Smooth muscle cell (in vitro differentiated cells): ENCODE results near the gene PLEKHA1. TPM values are rescaled to one million over a fixed set of nuclear protein-coding genes. Genes with fewer than 3 reads are reported as not detected.

Source experiments
- DNase-seq: peaks from one replicate; lab custom pipeline; 2025; ENCODE audit not compliant: unreplicated experiment; lab: John Stamatoyannopoulos, UW
- H2AFZ ChIP-seq: fragments of 200-600 bp; sonication (generic); 2 replicates; pipeline ENCODE4 v1.6.0; 2016; ENCODE audit warnings: antibody characterized with exemption, low read depth, mild to moderate bottlenecking
- H3F3A ChIP-seq: fragments of 200-600 bp; sonication (generic); 2 replicates; pipeline ENCODE4 v1.6.0; 2017; ENCODE audit warnings: antibody characterized with exemption, low read depth
- H3K27ac ChIP-seq: fragments of 200-600 bp; sonication (generic); 2 replicates; pipeline ENCODE4 v1.5.1; 2016; ENCODE audit warnings: low read depth, mild to moderate bottlenecking
- H3K27me3 ChIP-seq: fragments of 200-600 bp; sonication (generic); 2 replicates; pipeline ENCODE4 v1.6.1; 2016; ENCODE audit warnings: low read depth, mild to moderate bottlenecking
- H3K36me3 ChIP-seq: fragments of 200-600 bp; sonication (generic); 2 replicates; pipeline ENCODE4 v1.5.1; 2016; ENCODE audit warnings: low read depth
- H3K4me1 ChIP-seq: fragments of 200-600 bp; sonication (generic); 2 replicates; pipeline ENCODE4 v1.5.1; 2016; ENCODE audit warnings: low read depth
- H3K4me2 ChIP-seq: fragments of 200-600 bp; sonication (generic); 2 replicates; pipeline ENCODE4 v1.6.0; 2016; ENCODE audit warnings: mild to moderate bottlenecking
- H3K4me3 ChIP-seq: fragments of 200-600 bp; sonication (generic); 2 replicates; pipeline ENCODE4 v1.5.1; 2016; ENCODE audit warnings: mild to moderate bottlenecking
- H3K79me2 ChIP-seq: fragments of 200-600 bp; sonication (generic); 2 replicates; pipeline ENCODE4 v1.6.0; 2016; ENCODE audit warnings: low read depth, mild to moderate bottlenecking
- H3K9ac ChIP-seq: fragments of 200-600 bp; sonication (generic); 2 replicates; pipeline ENCODE4 v1.6.0; 2016; ENCODE audit warnings: low read depth
- H3K9me3 ChIP-seq: fragments of 200-600 bp; sonication (generic); replicated peaks from 2 replicates; pipeline ENCODE4 v1.5.1; 2016; ENCODE audit warnings: low read depth
- H4K20me1 ChIP-seq: fragments of 200-600 bp; sonication (generic); 2 replicates; pipeline ENCODE4 v1.6.0; 2016; ENCODE audit warnings: low read depth
- CTCF ChIP-seq: fragments of 200-600 bp; sonication (generic); IDR thresholded peaks from 2 replicates; pipeline ENCODE4 v1.5.1; 2017; ENCODE audit warnings: borderline replicate concordance, mild to moderate bottlenecking, antibody characterized with exemption; ENCODE audit not compliant: insufficient read depth, poor library complexity, severe bottlenecking
- WGBS: methylation state at CpG from one replicate; pipeline ENCODE4 v1.1.7; 2016; ENCODE audit warnings: low lambda C conversion rate; 5-methylcytosine and 5-hydroxymethylcytosine counted together
- polyA plus RNA-seq: library from polyadenylated mRNA; unstranded; fragments of >200 nt; fragmentation: Nextera tagmentation; extraction: Ambion mirVana; gene quantifications from 2 replicates; pipeline ENCODE4 v1.2.1, GENCODE V29; 2016
- total RNA-seq: library from RNA; depleted of rRNA; stranded (reverse); fragments of >200 nt; gene quantifications from 2 replicates; pipeline ENCODE4 v1.2.3, GENCODE V29; 2014

PLEKHA1 gene
- total and polyA plus RNA-seq, 2 experiments from 2014 or later = 22.7 to 24.6 TPM

GRCh38 chr10:122407375-122408125 lies 33.0 kb downstream of the PLEKHA1 start:
- Histone ChIP-seq H3K4me1 (no peaks in the 10 kb centered on the region), H3F3A (no peaks in the 10 kb centered on the region), H3K4me2 (no peak overlapping the region), H2AFZ (no peak overlapping the region), H3K36me3 (no peaks in the 10 kb centered on the region), H3K27ac (no peak overlapping the region), H3K9me3 (no peaks in the 10 kb centered on the region), H3K27me3 (no peaks in the 10 kb centered on the region), H3K9ac (no peak overlapping the region), H3K79me2 (no peaks in the 10 kb centered on the region), H4K20me1 (no peaks in the 10 kb centered on the region), H3K4me3 (no peak overlapping the region)
- no peak for TF ChIP-seq CTCF
- DNase-seq = no peak
- WGBS = 84% methylated on average over 8 of the region's 8 CpGs

GRCh38 chr10:122413327-122413726 lies 38.8 kb downstream of the PLEKHA1 start:
- Histone ChIP-seq H3K4me2 (no peak overlapping the region), H2AFZ (no peak overlapping the region), H3K36me3 (peaks cover 5% of the 10 kb centered on the region), H3K27ac (no peak overlapping the region), H3K79me2 (no peaks in the 10 kb centered on the region), H3K27me3 (no peaks in the 10 kb centered on the region), H3K9me3 (no peaks in the 10 kb centered on the region), H3K4me1 (no peaks in the 10 kb centered on the region), H3F3A (no peaks in the 10 kb centered on the region), H3K4me3 (no peak overlapping the region), H3K9ac (no peak overlapping the region), H4K20me1 (no peaks in the 10 kb centered on the region)
- no peak for DNase-seq
- no peak for TF ChIP-seq CTCF

GRCh38 chr10:122417667-122418066 lies 43.2 kb downstream of the PLEKHA1 start:
- Histone ChIP-seq H2AFZ (no peak overlapping the region), H4K20me1 (no peaks in the 10 kb centered on the region), H3K4me2 (no peak overlapping the region), H3F3A (no peaks in the 10 kb centered on the region), H3K36me3 (peaks cover 5% of the 10 kb centered on the region), H3K9me3 (no peaks in the 10 kb centered on the region), H3K27me3 (no peaks in the 10 kb centered on the region), H3K4me3 (no peak overlapping the region), H3K9ac (no peak overlapping the region), H3K4me1 (no peaks in the 10 kb centered on the region), H3K27ac (no peak overlapping the region), H3K79me2 (no peaks in the 10 kb centered on the region)
- no peak for DNase-seq
- whole genome bisulfite sequencing = 84% methylated on average over 2 of the region's 2 CpGs
- no peak for TF ChIP-seq CTCF

GRCh38 chr10:122419016-122419415 lies 44.5 kb downstream of the PLEKHA1 start:
- Histone ChIP-seq H3K4me3 (no peak overlapping the region), H2AFZ (no peak overlapping the region), H4K20me1 (no peaks in the 10 kb centered on the region), H3K4me2 (no peak overlapping the region), H3K9me3 (no peaks in the 10 kb centered on the region), H3K4me1 (no peaks in the 10 kb centered on the region), H3K36me3 (peaks cover 5% of the 10 kb centered on the region), H3F3A (no peaks in the 10 kb centered on the region), H3K9ac (no peak overlapping the region), H3K27ac (no peak overlapping the region), H3K79me2 (no peaks in the 10 kb centered on the region), H3K27me3 (no peaks in the 10 kb centered on the region)
- no peak for DNase-seq
- TF ChIP-seq CTCF = no peak
- WGBS = 91% methylated on average over 1 of the region's 1 CpG
